Heart right ventricle (tissue), 16 donors: Measurements from ENCODE around the gene PTPRN2. TPM values are rescaled to one million over a fixed set of nuclear protein-coding genes. Genes with fewer than 3 reads are reported as not detected.
"Not testable (repeated sequence)": the region's sequence is repeated elsewhere in the genome, so short reads cannot be mapped to it uniquely, and the experiment has no call there.

ENCODE experiments used
- ATAC-seq, 8 donors: fragments of 200-7000 bp; cut with Tn5 transposase; one replicate each; pipeline ENCODE4 v1.9.1; 2020; ENCODE audit warnings: mild to moderate bottlenecking in 8 of 8, moderate library complexity in 8 of 8, moderate number of reproducible peaks in 1 of 8
- DNase-seq, 2 donors: peaks; one replicate each; pipeline ENCODE4 v3.0.0-alpha.2; 2020
- H3K27ac ChIP-seq, 10 donors: fragments of 200-600 bp; sonication (generic) in 2 of 10; one replicate each; pipeline versions ENCODE4 v1.5.0 to v1.8.0; 2020 to 2022; ENCODE audit warnings: mild to moderate bottlenecking in 3 of 10
- H3K27me3 ChIP-seq, 7 donors: fragments of 200-600 bp; one replicate each; pipeline ENCODE4 v1.8.0; 2021 to 2022; ENCODE audit warnings: mild to moderate bottlenecking in 2 of 7
- H3K36me3 ChIP-seq, 9 donors: fragments of 200-600 bp; sonication (generic) in 1 of 9; one replicate each; pipeline versions ENCODE4 v1.5.0 to v1.8.0; 2020 to 2022; ENCODE audit warnings: mild to moderate bottlenecking in 2 of 9
- H3K4me1 ChIP-seq, 9 donors: fragments of 200-600 bp; sonication (generic) in 1 of 9; one replicate each; pipeline versions ENCODE4 v1.5.0 to v1.8.0; 2020 to 2022; ENCODE audit warnings: mild to moderate bottlenecking in 4 of 9
- H3K4me3 ChIP-seq, 10 donors: fragments of 200-600 bp; sonication (generic) in 2 of 10; one replicate each; pipeline versions ENCODE4 v1.5.0 to v1.8.0; 2020 to 2022; ENCODE audit warnings: mild to moderate bottlenecking in 7 of 10, moderate library complexity in 2 of 10
- H3K9me3 ChIP-seq, 11 donors: fragments of 200-600 bp in 10 of 11; sonication (generic) in 2 of 11; one replicate each; pipeline versions ENCODE4 v1.5.0 to v1.8.0; 2013 to 2022; ENCODE audit warnings: mild to moderate bottlenecking in 2 of 11, control low read depth in 1 of 11, moderate library complexity in 1 of 11
- CTCF ChIP-seq, 9 donors: fragments of 200-600 bp; sonication (generic) in 2 of 9; IDR thresholded peaks; one replicate each; pipeline versions ENCODE4 v1.5.0 to v1.8.0; 2021 to 2022; ENCODE audit warnings: antibody characterized with exemption in 9 of 9, mild to moderate bottlenecking in 5 of 9, moderate library complexity in 1 of 9
- WGBS, 2 donors: extraction: QIAGEN DNeasy Blood & Tissue Kit; methylation state at CpG; one replicate each; pipeline ENCODE4 v1.1.7; 2013; ENCODE audit warnings: inconsistent platforms in 1 of 2; 5-methylcytosine and 5-hydroxymethylcytosine counted together
- intact Hi-C, 10 donors: fragments of 100-400 bp; cut with DNase I; formaldehyde crosslinking; loops; one replicate each; pipeline versions ENCODE4 v1.11.1 to v1.14.2; 2022
- polyA plus RNA-seq, 2 donors: library from polyadenylated mRNA; stranded (reverse); fragments of 200-250 nt; gene quantifications; one replicate each; pipeline ENCODE4 v1.2.3, GENCODE V29; 2013
- total RNA-seq, 10 donors: library from RNA; stranded (reverse); fragmentation: NEBNext Ultra II Directional in 3 of 10; extraction: Animal tissue kit (Norgen Biotek cat#: 25700) in 3 of 10; gene quantifications; one replicate each; pipeline versions ENCODE4 v1.2.1 to v1.2.4, GENCODE V29; 2021 to 2023
- donor health status: Arrhythmogenic right ventricular cardiomyopathy.
- donor health status: ischemic (EF 13 %, LVEDD 7.1; RV severe dilation, severe dysfunction).
- donor health status: healthy with polysubstance abuse.
- donor health status: DM: no; HTN: yes; CAD: no.
- donor health status: DM: no; HTN: no; CAD: no.
- donor health status: ischemic (EF 25% LVEDD 6.9; RV normal size, moderate dysfunction).
- donor health status: ischemic (EF 25% LVEDD 5.7; RV mildly dilated, moderate dysfunction).
- donor health status: healthy.
- donor health status: DM: yes; HTN: yes; CAD: no.
- donor health status: Ischemic cardiomyopathy.
- donor health status: ischemic (EF 35%, LVEDD 5.7; RV mildly dilated, moderate dysfunction).
- donor health status: nonischemic (EF 11% LVEDD 7.7; RV severe dilation, severe dysfunction).
- donor health status: DM: yes; HTN: yes; CAD: no.
- donor health status: PGD.
- donor health status: ischemic (EF 29% LVEDD 5.4; RV normal size, mild dysfunction).
- donor health status: nonischemic (EF 23%, LVEDD 6.1; RV moderate dilation, normal function).

Gene PTPRN2
- total and polyA plus RNA-seq, 12 donors, result 0.82 to 1.8 (median 1.3) TPM

- intact Hi-C loops, result no loop called here
- 88% methylated on average over 22 of the region's 22 CpGs for WGBS, 2 donors
- TF ChIP-seq CTCF (IDR thresholded peaks at IDR 0.05), result no peak
- Histone ChIP-seq H3K9me3 (peaks cover 0 to 26% (median 5%) of the 10 kb centered on the region in 11 donors), H3K4me1 (peaks cover 0 to 12% (median 0%) of the 10 kb centered on the region in 9 donors), H3K4me3 (no peak overlapping the region), H3K36me3 (no peaks in the 10 kb centered on the region), H3K27ac (no peak overlapping the region), H3K27me3 (peaks cover 0 to 17% (median 6%) of the 10 kb centered on the region in 7 donors)
- no peak for DNase-seq
- ATAC-seq, result no peak
Measured at GRCh38 chr7:157501581-157501980, 1086.0 kb downstream of the PTPRN2 start.

DNA sequence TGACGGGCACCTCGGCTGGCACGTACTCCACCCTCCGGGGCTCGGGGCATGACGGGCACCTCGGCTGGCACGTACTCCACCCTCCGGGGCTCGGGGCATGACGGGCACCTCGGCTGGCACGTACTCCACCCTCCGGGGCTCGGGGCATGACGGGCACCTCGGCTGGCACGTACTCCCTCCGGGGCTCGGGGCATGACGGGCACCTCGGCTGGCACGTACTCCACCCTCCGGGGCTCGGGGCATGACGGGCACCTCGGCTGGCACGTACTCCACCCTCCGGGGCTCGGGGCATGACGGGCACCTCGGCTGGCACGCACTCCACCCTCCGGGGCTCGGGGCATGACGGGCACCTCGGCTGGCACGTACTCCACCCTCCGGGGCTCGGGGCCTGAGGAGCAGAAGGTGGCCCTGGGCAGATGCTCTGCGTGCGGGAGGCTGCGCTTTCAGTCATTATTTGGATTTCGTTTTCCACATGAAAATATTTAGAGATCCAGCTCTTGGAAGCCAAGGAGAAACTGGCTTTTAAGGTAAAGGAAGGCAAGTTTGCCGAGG lies 1086.6 kb downstream of the PTPRN2 start:
- ATAC-seq, H3K4me3 ChIP-seq, DNase-seq, H3K36me3 ChIP-seq, H3K27ac ChIP-seq, intact Hi-C loops: not testable (repeated sequence)
- Histone ChIP-seq H3K4me1 (peaks cover 0 to 12% (median 0%) of the 10 kb centered on the region in 9 donors), H3K27me3 (peaks cover 0 to 17% (median 2%) of the 10 kb centered on the region in 7 donors), H3K9me3 (peaks cover 0 to 21% (median 2%) of the 10 kb centered on the region in 11 donors)
- WGBS, 2 donors, result 96% methylated on average over 27 to 39 of the region's 45 CpGs

DNA sequence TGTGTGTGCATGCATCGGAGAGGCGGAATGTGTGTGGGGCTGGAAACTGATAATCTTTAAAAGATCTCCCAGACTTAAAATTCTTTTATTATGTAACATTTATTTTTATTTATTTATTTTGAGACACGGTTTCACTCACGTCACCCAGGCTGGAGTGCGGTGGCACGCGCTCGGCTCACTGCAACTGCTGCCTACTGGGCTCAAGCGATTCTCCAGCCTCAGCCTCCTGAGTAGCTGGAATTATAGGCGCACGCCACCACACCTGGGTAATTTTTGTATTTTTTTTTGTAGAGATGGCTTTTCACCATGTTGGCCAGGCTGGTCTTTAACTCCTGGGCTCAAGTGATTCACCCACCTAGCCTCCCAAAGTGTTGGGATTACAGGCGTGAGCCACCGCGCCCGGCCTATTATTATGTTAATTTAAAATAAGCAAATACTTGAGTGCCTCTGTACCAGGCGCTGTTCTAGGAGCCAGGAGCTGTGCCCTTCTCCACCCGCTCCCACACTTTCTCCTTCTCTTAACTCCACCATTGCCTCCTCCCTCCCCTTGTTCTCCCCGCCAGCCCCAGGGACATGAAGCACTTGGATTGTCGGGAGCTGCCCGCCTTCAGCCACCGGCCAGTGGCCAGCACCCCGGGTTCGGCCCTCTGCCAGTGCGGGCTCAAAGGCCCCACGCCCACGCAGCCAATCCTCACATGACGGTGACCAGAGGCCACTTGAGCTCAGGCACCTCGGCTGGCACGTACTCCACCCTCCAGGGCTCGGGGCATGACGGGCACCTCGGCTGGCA lies 1087.3 kb downstream of the PTPRN2 start:
- Histone ChIP-seq H3K27ac (no peak overlapping the region), H3K4me1 (peaks cover 0 to 12% (median 0%) of the 10 kb centered on the region in 9 donors), H3K4me3 (no peak overlapping the region), H3K27me3 (peaks cover 0 to 21% (median 3%) of the 10 kb centered on the region in 7 donors), H3K36me3 (no peaks in the 10 kb centered on the region), H3K9me3 (peaks cover 0 to 14% (median 0%) of the 10 kb centered on the region in 11 donors)
- DNase-seq, result no peak
- intact Hi-C loops, result no loop called here
- ATAC-seq, result no peak
- TF ChIP-seq CTCF (IDR thresholded peaks at IDR 0.05), result no peak
- 87 to 88% methylated on average over 32 of the region's 32 CpGs for WGBS, 2 donors

- Histone ChIP-seq H3K4me3 (no peak overlapping the region), H3K27ac (no peak overlapping the region), H3K4me1 (peaks cover 0 to 12% (median 0%) of the 10 kb centered on the region in 9 donors), H3K9me3 (peaks cover 0 to 8% (median 0%) of the 10 kb centered on the region in 11 donors), H3K27me3 (peaks cover 0 to 21% (median 5%) of the 10 kb centered on the region in 7 donors), H3K36me3 (no peaks in the 10 kb centered on the region)
- DNase-seq, result no peak
- TF ChIP-seq CTCF (IDR thresholded peaks at IDR 0.05), result no peak
- intact Hi-C loops, result no loop called here
- no peak for ATAC-seq
- 84 to 92% methylated on average over 9 of the region's 9 CpGs for WGBS, 2 donors
Measured at GRCh38 chr7:157499835-157500153, 1087.8 kb downstream of the PTPRN2 start.
